CD4-positive, alpha-beta T cell (primary cell): Measurements from ENCODE around the gene ASB10. TPM values are rescaled to one million over a fixed set of nuclear protein-coding genes. Genes with fewer than 3 reads are reported as not detected.

Experiments
- ATAC-seq: fragments of 200-7000 bp; cut with Tn5 transposase; one replicate; pipeline ENCODE4 v1.10.0; 2022; ENCODE audit warnings: mild to moderate bottlenecking; ENCODE audit not compliant: poor library complexity
- CTCF ChIA-PET: fragments of 350-600 bp; sonication (Branson Sonifier 250); formaldehyde crosslinking; loops from one replicate; lab custom pipeline; 2021; ENCODE audit warnings: antibody characterized with exemption, inconsistent platforms; lab: Charles Lee
- POLR2A ChIA-PET: fragments of 350-600 bp; sonication (Branson Sonifier 250); formaldehyde crosslinking; loops from one replicate; lab custom pipeline; 2021; ENCODE audit warnings: antibody characterized with exemption, inconsistent platforms; lab: Charles Lee
- DNase-seq, 14 experiments: peaks; one replicate each; pipeline ENCODE4 v3.0.0-alpha.2; 2013 to 2020; ENCODE audit warnings: mixed read lengths in 2 of 14
- H3K27ac ChIP-seq, 2 donors: one replicate each; pipeline versions ENCODE4 v1.5.1 to v1.7.0; 2013; ENCODE audit warnings: low read length in 2 of 2, low read depth in 1 of 2, mild to moderate bottlenecking in 1 of 2
- H3K27me3 ChIP-seq, 2 experiments: 1 replicate in 1 of 2; 2 replicates in 1 of 2; pipeline versions ENCODE4 v1.6.1 to v1.7.0; 2013; ENCODE audit warnings: low read length in 2 of 2, control low read depth in 1 of 2, mild to moderate bottlenecking in 1 of 2, moderate library complexity in 1 of 2; ENCODE audit not compliant: insufficient read depth in 2 of 2, control insufficient read depth in 1 of 2
- H3K36me3 ChIP-seq: one replicate; pipeline ENCODE4 v1.6.1; 2013; ENCODE audit warnings: low read length, control low read depth; ENCODE audit not compliant: insufficient read depth
- H3K4me1 ChIP-seq: one replicate; pipeline ENCODE4 v1.6.1; 2013; ENCODE audit warnings: low read length, control low read depth; ENCODE audit not compliant: insufficient read depth
- H3K4me3 ChIP-seq: one replicate; pipeline ENCODE4 v1.5.1; 2013; ENCODE audit warnings: mild to moderate bottlenecking, low read length, moderate library complexity
- H3K9me3 ChIP-seq, 2 experiments: 1 replicate in 1 of 2; 2 replicates in 1 of 2; pipeline versions ENCODE4 v1.6.1 to v1.7.0; 2013; ENCODE audit warnings: low read length in 2 of 2, mild to moderate bottlenecking in 2 of 2, control low read depth in 1 of 2, moderate library complexity in 1 of 2; ENCODE audit not compliant: control insufficient read depth in 1 of 2, insufficient read depth in 1 of 2
- H3K27ac Mint-ChIP-seq: one replicate; pipeline ENCODE4 v1.8.0; 2020; ENCODE audit warnings: mixed read lengths
- H3K27me3 Mint-ChIP-seq: one replicate; pipeline ENCODE4 v1.8.0; 2021; ENCODE audit warnings: mixed read lengths
- H3K36me3 Mint-ChIP-seq: one replicate; pipeline ENCODE4 v1.8.0; 2021; ENCODE audit warnings: low read depth, mixed read lengths
- H3K4me1 Mint-ChIP-seq: one replicate; pipeline ENCODE4 v1.8.0; 2021; ENCODE audit warnings: low read depth, mixed read lengths
- H3K4me3 Mint-ChIP-seq: one replicate; pipeline ENCODE4 v1.8.0; 2020; ENCODE audit warnings: mild to moderate bottlenecking, mixed read lengths
- H3K9me3 Mint-ChIP-seq: one replicate; pipeline ENCODE4 v1.8.0; 2020; ENCODE audit warnings: mixed read lengths
- CTCF ChIP-seq: fragments of 200-600 bp; IDR thresholded peaks from one replicate; pipeline ENCODE4 v1.8.0; 2022; ENCODE audit warnings: antibody characterized with exemption, mild to moderate bottlenecking
- intact Hi-C, 2 experiments: fragments of 100-400 bp; cut with DNase I in 1 of 2; cut with micrococcal nuclease in 1 of 2; formaldehyde crosslinking; loops; one replicate each; pipeline versions ENCODE4 v1.15.1 to v1.9.0; 2023 to 2025; cut with DNase I, micrococcal nuclease
- total RNA-seq, 174 experiments: library from RNA in 2 of 174; stranded (reverse) in 2 of 174; gene quantifications; one replicate each; pipeline ENCODE4 v1.2.3 and lab custom pipeline; 2021 to 2026

ASB10 gene
- total RNA-seq, 2 experiments from 2014 or later: not detected

GRCh38 chr7:151191544-151191943 lies 4.5 kb upstream of the ASB10 start:
- Mint-ChIP-seq H3K4me3 (no peak overlapping the region), H3K36me3 (no peaks in the 10 kb centered on the region), H3K4me1 (peaks cover 5% of the 10 kb centered on the region), H3K27me3 (peaks cover 11% of the 10 kb centered on the region), H3K9me3 (no peaks in the 10 kb centered on the region), H3K27ac (no peak overlapping the region)
- ATAC-seq (no peak), DNase-seq (no peak)
- no peaks in the 10 kb centered on the region for H3K9me3 ChIP-seq
- POLR2A ChIA-PET: no interaction called here
- no peaks in the 10 kb centered on the region for H3K36me3 ChIP-seq
- H3K4me3 ChIP-seq: no peak overlapping the region
- intact Hi-C loops: no loop called here
- H3K27me3 ChIP-seq: peaks cover 0 to 4% of the 10 kb centered on the region in 2 experiments
- no peak for TF ChIP-seq CTCF
- CTCF ChIA-PET: no interaction called here
- peaks cover 24% of the 10 kb centered on the region for H3K4me1 ChIP-seq
- H3K27ac ChIP-seq: no peak overlapping the region

- no peak overlapping the region for H3K27ac ChIP-seq
- Mint-ChIP-seq H3K36me3 (no peaks in the 10 kb centered on the region), H3K27ac (no peak overlapping the region), H3K4me3 (no peak overlapping the region), H3K27me3 (no peaks in the 10 kb centered on the region), H3K4me1 (no peaks in the 10 kb centered on the region), H3K9me3 (no peaks in the 10 kb centered on the region)
- no peak overlapping the region for H3K4me3 ChIP-seq
- ATAC-seq (no peak), DNase-seq (no peak)
- ChIA-PET CTCF (no interaction called here), POLR2A (no interaction called here)
- TF ChIP-seq CTCF: no peak
- no peaks in the 10 kb centered on the region for H3K9me3 ChIP-seq
- intact Hi-C loops: no loop called here
- peaks cover 0 to 2% of the 10 kb centered on the region in 2 experiments for H3K27me3 ChIP-seq
- H3K4me1 ChIP-seq: peaks cover 4% of the 10 kb centered on the region
- H3K36me3 ChIP-seq: no peaks in the 10 kb centered on the region
Observed at GRCh38 chr7:151189038-151189437, 2.0 kb upstream of the ASB10 start.

GRCh38 chr7:151188252-151188542 lies 1.1 kb upstream of the ASB10 start:
- Mint-ChIP-seq H3K4me1 (no peaks in the 10 kb centered on the region), H3K9me3 (no peaks in the 10 kb centered on the region), H3K27me3 (no peaks in the 10 kb centered on the region), H3K4me3 (no peak overlapping the region), H3K27ac (no peak overlapping the region), H3K36me3 (no peaks in the 10 kb centered on the region)
- CTCF ChIA-PET: no interaction called here
- H3K27ac ChIP-seq: no peak overlapping the region
- no peaks in the 10 kb centered on the region for H3K36me3 ChIP-seq
- ATAC-seq (no peak), DNase-seq (no peak)
- peaks cover 0 to 2% of the 10 kb centered on the region in 2 experiments for H3K27me3 ChIP-seq
- TF ChIP-seq CTCF: no peak
- intact Hi-C loops: no loop called here
- POLR2A ChIA-PET: no interaction called here
- no peak overlapping the region for H3K4me3 ChIP-seq
- H3K4me1 ChIP-seq: no peaks in the 10 kb centered on the region
- H3K9me3 ChIP-seq: no peaks in the 10 kb centered on the region
